HG02610 (cell line): ENCODE data around the gene CMTM8.
A peak's percentile ranks its signal among the peaks of the same experiment; 100 is the strongest.
"Not testable (repeated sequence)": the region's sequence is repeated elsewhere in the genome, so short reads cannot be mapped to it uniquely, and the experiment has no call there.

Source experiments
- ATAC-seq: cut with Tn5 transposase; IDR thresholded peaks from one replicate; pipeline ENCODE4 v1.9.1; 2021; ENCODE audit warnings: mild to moderate bottlenecking, moderate library complexity; ENCODE audit not compliant: unreplicated experiment

Gene CMTM8

DNA sequence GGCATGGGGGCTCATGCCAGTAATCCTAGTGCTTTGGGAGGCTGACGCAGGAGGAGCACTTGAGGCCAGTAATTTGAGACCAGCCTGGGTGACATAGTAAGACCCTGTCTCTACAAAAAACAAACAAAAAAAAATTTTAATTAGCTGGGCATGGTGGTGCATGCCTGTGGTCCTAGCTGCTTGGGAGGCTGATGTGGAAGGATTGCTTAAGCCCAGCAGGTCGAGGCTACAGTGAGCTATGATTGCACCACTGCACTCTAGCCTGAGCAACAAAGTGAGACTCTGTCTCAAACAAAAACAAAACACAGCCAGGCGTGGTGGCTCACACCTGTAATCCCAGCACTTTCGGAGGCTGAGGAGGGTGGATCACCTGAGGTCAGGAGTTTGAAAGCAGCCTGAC is 9.7 kb upstream of the CMTM8 start:
- ATAC-seq, result not testable (repeated sequence)

DNA sequence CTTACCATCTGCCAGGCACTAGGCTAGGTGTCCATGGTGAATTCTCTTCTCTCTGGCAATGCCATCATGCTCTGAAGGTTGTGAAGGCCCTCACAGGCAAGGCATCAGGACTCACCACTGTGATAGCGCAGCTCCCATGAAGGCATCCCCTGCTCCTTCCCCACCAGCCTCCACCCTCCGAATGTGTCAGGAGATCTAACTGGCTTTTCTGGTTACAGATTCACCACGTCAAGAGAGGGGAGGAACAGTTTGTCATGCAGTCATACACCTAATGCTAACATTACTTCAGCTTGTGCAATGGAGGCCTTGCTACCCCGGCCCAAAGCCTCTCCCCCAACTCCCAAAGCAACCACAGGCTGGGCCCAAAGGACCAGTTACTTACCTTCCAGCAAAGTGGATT is 8.9 kb upstream of the CMTM8 start:
- no peak for ATAC-seq

DNA sequence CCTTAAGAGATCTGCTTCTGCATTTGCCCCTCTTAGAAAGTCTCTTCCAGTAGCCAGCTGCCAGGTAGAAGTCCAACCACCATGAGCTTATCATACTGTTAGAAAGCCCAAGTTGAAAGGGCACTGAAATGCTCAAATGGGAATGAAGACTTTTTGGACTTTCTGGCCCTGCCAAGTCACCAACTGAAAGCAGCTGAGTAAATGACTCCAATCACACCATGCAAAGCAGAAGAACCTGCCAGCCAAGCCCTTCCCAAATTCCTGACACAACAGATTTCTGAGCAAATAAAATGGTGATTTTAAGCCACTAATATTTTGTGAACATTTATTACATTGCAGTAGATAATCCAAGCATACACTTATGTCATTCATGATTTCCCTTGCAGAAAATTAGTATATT is 2.1 kb upstream of the CMTM8 start:
- no peak for ATAC-seq

DNA sequence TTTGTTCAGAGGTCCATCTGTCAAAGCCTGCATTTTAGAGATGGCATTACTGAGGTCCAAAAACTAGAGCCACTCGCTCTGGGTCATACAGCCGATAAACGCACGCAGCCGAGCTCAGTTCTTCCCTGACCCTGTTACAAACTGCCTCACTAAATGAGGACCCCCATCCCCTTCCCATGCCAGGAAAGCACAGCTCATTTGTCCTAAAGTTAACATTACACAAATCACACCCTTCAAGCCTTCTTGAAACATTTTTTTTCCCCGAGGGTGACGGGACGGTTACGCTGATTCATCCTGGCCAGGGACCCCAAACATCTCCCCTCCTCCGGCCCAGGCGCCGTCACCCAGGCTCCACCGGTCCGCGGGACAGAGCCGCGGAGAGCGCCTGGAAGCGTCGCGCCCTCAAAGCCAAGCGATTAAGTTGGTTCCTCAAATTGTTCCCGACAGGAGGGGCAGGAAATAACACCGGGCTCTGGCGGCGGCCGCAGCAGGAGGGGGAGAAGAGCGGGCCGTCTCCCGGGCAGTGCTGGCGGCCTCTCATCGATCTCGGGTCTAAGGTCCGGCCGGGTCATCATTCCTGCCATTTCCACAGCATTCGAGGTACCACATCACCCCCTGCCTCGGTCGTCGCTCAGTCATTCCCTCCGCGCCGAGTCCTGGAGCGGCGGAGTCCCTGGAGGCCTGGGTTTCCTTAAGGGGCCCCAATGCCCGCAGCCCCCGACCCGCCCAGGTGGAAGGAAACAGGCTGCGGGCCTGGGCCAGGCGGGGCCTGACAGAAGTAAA is 619 bp upstream of the CMTM8 start:
- no peak for ATAC-seq

DNA sequence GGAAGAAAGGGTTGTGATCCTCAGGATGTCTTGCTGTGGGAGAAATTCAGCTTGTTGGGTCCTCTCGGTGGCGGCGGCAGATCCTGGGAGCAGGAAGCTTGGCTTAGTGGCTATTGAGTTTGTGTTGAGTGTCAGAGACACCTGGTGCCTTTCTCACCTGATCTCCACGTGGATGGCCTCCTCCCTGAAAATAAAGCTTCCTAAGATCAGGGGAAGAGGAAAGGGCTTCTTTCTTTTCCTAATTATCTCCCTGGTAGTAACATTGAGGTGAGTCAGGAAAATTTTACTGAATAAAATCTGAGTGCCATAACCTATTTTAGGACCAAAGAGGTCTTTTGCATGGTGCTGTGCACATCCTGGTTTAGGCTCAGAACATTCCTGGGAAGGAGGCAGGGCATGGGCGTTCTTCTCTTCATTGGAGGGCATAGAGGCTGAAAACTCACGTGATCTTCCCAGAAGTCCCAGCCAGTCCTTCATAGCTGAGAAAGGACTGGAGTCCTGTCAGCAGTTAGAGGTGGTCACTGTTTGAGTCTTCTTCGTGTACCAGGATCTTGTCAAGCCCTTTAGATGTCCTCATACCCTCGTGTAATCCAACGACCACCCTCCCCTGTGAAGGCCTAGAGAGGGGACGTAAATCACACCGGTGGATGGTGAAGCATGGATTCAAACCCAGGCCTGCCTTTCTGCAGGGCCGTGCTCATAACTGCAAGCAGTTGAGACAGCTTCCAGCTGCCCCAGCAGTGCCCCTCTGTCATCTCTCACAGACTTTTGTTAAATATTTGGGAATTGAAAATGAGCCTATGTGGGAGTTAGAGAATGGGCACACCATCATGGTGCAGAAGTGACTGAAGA is 1.1 kb downstream of the CMTM8 start:
- no peak for ATAC-seq

DNA sequence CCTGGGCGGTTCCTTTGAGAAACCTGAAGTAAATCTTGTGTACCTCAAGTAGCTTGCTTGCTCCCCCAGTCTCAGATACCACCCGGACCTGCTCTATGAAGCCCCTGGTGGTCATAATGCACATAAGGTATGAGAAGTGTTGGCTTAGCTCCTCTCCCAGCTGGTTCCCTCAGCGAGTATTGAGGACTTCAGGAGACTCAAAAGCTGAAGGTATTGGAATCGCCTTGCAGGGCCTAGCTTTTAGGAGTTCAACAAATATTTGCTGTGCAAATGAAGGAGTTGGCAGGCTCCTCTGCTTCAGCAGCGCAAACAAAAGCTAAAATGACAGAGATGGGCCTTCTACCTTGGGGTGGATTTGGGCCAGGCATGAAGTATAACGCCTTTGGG is 1.7 kb downstream of the CMTM8 start:
- peak; percentile 48 for ATAC-seq

DNA sequence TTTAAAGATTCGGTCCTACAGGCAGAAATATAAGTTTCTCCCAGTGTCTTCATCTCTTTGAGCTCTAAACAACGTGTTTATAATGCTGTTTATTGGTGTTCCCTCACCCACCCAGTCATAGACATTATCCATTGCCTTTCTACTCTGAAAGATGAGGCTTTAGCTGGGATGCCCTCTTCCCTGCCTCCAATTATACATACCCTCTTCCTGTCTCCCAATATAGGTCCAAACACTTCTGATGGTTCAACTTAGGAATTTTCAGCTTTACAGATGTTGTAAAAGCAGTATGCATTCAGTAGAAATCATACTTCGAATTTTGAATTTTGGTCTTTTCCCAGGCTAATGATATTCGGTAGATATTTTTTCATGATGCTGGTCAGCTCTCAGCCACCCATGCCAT is 2.6 kb downstream of the CMTM8 start:
- ATAC-seq, result no peak

DNA sequence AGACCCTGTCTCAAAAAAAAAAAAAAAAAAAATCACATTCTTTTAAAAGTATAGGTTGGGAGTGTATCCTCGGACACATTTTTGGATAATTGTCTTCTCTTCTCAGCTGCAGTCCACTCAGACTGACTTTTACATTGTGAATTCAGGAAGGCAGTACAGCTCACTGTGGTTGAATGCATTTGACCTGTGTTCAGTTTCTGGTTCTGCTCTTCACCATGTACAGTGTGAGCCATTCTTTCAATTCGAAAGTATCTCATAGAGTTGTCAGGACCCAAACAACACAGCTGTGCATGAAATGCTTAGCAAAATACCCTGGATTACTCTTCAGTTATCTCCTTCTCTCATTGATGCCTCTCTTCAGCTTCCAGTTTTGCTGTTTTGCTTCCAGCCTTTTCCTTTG is 5.0 kb downstream of the CMTM8 start:
- ATAC-seq, result no peak

DNA sequence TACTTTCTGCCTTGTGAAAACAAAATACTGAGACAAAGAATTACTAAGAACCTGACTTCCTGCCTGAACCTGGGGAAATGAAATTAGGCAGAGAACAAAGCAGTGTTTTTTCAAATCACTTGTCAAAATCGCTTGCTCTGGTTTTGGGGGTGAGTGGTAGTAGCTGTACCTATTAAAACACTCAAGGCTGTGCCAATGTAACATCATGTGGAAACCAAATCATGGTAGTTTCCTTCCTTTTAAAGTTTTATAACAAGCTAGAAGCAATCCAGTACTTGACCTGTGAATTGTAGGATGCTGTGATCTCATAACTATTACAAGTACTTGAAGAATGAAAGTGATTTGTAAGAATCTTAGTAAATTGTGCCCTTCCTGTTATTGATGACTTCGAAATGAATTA is 6.7 kb downstream of the CMTM8 start:
- ATAC-seq, result no peak

DNA sequence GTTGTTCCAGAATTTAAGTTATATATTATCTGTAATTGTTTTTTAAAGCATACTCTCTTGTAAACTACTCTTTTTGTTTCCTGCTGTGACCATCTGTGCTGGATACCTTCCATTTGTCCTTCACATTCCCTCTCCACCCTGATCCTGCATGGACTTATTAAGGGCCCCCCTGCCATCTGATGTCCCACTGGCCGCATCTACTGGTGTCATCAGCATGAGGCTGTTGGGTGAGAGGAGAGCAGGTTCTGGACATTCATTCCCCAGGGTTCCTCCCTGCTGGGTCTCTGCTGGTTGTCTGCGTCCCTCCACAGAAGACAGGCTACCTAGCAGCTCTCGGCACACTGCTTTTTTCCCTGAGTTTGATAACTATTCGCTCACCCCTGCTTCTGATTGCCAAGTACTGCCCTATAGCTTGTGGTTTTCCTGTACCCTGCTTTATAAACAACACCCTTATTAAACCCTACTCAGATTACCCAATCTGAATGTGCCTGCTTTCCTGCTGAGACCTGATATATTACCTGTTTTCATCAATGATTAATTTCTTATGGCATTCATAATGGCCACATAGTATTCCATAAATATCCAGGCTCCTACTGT is 7.7 kb downstream of the CMTM8 start:
- ATAC-seq, result no peak

DNA sequence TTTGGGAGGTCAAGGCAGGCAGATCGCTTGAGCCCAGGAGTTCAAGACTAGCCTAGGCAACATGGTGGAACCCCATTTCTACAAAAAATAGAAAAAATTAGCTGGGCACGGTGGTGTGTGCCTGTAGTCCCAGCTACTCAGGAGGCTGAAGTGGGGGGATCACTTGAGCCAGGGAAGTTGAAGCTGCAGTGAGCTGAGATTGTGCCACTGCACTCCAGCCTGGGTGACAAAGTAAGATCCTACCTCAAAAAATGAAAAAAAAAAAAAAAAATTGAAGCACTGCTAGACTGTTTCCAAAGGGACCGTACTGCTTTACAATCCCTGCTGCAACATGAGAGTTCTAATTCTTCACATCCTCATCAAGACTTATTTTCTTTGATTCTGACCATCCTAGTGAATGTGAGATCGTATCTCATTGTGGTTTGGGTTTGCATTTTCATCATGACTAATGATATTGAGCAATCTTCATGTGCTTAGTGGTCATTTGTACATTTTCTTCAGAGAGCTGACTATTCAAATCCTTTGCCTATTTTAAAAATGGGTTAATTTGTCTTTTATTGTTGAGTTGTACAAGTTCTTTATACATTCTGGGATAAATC is 10.8 kb downstream of the CMTM8 start:
- ATAC-seq, result no peak

DNA sequence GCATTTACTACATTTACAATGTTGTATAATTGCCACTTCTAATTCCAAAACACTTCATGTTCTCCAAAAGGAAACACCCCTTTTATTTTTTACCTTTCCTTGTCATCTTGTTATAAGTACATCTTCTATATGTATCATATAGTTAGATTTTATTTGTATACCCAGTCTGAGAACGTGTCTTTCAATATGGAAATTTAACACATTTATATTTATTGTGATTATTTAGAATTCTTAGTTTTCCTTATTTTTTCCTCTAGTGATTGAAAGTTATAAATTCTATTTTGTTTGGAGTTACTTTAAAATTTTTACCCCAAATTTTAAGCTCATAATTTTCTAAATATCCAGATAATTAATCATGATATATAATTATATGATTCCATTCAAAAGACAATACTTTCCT is 15.8 kb downstream of the CMTM8 start:
- ATAC-seq, result no peak

DNA sequence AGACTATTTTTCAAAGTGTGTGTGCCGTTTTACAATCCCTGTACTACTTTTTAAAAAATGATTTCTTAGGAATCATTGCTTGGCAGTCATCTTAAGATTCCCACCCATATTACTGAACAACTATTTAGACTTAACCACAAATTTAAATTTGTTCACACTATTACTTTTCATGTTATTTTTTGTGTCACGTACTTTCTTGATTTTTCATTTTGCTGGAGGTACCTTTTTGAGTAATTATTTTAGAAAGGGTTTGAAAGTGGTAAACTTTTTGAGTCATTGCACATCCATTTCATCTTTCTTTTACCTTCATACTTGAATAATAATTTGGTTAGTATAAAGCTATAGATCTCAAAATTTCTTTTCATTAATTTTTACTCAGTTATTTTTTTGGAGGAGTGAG is 16.9 kb downstream of the CMTM8 start:
- no peak for ATAC-seq

DNA sequence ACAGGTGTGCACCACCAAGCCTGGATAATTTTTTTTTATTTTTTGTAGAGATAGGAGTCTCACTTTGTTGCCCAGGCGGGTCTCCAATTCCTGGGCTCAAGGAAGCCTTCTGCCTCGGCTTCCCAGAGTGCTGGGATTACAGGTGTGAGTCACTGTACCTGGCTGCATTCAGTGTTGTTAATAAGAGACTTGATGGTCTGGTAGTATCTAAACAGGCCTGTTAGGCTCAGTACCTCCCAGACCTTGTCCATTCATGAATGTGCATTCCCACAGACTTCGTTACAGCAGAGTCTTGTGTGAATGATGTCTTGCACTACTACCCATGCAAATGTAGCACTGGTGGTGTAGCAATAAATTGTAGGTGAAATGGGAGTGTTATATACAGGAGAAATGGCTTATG is 17.7 kb downstream of the CMTM8 start:
- no peak for ATAC-seq

DNA sequence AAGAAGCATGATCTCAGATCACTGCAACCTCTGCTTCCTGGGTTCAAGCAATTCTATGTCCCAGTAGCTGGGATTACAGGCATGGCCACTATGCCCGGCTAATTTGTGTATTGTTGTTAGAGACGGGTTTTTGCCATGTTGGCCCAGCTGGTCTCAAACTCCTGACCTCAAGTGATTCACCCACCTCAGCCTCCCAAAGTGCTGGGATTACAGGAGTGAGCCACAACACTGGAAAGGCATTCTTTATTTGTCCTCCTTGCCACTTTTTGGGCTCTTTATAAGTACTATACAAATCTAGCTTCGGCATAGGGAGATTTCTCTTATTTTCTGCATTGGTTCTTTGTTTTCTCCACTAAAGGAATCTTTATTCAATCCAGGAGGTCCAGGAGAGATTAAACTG is 18.6 kb downstream of the CMTM8 start:
- ATAC-seq, result no peak

DNA sequence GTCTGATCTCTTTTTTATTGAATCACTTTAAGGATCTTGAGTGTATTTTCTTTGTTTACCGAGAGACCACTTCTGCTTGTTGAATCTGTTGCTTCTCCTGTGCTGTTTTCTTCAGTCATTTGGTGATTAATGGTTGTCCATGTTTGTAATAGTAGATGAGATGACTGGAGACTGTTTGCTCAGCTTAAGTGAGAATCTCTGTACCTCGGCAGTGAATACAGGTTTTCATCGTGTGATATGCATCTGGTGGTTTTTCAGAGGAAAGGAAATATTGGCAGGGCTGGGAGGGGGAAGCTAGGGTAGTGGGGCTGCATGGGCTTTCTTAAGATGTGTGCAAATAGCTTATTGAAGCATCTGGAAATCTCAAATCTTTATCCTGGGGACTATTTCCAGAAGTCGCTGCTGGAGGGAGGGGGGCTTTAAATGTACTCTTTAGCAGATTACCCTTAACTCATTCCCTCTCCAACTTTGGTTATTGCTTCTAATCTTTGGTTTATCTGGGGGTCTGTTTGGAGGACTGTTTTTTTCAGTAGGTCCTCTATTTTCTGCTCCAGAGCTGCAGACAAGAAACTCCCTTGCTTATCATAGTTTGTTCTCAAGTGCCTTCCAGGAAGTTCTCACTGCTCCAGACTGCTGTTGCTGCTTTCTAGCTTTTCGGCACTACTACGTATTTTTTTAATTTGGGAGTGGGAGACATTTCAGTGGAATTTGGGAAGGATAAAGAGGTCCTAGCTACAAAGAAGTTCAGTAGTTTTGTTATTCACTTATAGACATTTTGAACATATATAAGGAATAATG is 19.4 kb downstream of the CMTM8 start:
- ATAC-seq, result no peak

DNA sequence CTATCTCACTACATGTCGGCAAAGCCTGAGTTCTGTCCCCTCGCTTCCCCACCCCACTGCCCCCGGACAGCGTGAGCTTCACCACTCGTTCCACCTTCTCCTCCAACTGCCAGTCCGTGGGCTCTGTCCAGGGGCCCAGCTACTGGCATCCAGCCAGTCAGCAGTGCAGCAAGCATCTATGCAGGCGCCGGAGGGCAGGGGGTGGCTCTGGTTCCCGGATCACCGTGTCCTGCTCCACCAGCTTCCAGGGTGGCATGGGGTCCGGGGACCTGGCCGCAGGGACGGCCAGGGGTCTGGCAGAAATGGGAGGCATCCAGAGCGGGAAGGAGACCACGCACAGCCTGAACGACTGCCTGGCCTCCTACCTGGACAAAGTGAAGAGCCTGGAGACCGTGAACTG is 20.4 kb downstream of the CMTM8 start:
- no peak for ATAC-seq

DNA sequence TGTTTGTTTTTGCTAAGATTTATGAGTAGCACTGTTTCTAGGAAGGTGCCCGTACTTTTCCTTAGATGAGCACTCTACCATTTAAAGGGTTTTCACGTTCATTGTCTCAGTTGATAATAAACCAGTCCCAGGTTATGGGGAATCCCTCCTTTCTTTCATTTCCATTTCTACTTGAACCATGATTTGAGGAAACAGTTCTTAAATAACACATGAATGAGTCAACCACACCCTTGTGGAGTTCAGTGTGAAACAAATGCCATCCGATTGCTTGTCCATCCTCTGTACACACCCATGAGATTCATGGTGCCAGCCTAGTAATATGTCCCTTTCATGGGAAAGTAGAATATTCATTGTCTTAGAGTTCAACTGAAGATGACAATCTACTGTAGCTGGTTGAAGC is 23.1 kb downstream of the CMTM8 start:
- no peak for ATAC-seq

DNA sequence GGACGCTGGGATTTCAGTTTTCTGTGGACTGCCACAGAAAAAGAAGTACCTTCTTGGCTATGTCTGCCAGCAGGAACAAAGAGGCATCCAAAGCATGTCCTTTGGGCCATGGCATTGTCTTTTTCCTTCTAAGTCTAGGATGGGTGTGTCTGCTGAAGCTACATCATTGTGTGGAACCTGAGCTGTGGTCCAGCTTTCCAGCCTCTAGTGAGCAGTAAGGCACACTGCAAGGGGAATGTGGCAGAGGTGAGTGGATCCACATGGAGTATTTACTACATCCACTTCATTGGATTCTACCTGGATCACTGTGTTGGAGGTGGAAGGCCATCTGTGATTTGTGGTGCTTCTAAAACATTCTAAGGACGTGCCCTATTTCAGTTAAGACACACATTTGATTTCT is 23.7 kb downstream of the CMTM8 start:
- ATAC-seq, result no peak

DNA sequence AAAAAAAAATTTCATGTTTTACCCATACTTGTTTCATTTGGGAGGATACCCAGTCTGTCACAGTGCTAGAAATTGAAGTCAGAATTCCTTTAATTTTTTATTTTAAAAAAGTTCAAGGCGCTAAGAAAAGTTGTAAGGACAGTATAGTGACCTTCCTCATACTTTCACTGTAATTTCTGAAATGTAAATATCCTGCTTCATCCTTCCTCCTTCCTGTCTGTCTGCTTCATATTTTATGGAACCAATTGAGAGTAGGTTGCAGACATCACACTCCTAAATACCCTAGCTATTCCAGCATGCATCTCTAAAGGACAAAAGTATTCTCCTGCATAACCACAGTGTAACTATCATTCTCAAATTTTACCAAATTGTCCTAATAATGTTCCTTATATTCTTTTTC is 35.8 kb downstream of the CMTM8 start:
- no peak for ATAC-seq

DNA sequence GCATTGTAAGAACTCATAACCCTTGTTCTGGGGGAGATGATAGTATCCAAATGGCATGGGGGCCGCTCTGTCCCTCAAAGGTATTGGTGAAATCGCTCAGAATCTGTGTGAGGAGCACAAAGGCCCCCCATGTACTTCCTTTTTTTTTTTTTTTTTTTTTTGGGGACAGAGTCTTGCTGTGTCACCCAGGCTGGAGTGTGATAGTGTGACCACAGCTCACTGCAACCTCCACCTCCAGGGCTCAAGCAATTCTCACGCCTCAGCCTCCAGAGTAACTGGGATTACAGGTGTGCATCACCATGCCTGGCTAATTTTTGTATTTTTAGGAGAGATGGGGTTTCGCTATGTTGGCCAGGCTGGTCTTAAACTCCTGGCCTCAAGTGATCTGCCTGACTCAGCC is 37.0 kb downstream of the CMTM8 start:
- ATAC-seq, result no peak
